Measurements from ENCODE around the gene AGBL1.
"Not testable (repeated sequence)": the region's sequence is repeated elsewhere in the genome, so short reads cannot be mapped to it uniquely, and the experiment has no call there.

Gene AGBL1

GRCh38 chr15:86522721-86523120, 443.1 kb downstream of the AGBL1 start:
- no peak overlapping the region for H3K4me3 ChIP-seq (ENCODE audit: low read length)
- TF ChIP-seq ZNF274 (IDR thresholded peaks at IDR 0.05; ENCODE audit: low read depth, low read length): no peak

GRCh38 chr15:86526938-86527690, 447.4 kb downstream of the AGBL1 start:
- H3K4me3 ChIP-seq (ENCODE audit: low read length): no peak overlapping the region
- TF ChIP-seq ZNF274 (IDR thresholded peaks at IDR 0.05; ENCODE audit: low read depth, low read length): no peak

DNA sequence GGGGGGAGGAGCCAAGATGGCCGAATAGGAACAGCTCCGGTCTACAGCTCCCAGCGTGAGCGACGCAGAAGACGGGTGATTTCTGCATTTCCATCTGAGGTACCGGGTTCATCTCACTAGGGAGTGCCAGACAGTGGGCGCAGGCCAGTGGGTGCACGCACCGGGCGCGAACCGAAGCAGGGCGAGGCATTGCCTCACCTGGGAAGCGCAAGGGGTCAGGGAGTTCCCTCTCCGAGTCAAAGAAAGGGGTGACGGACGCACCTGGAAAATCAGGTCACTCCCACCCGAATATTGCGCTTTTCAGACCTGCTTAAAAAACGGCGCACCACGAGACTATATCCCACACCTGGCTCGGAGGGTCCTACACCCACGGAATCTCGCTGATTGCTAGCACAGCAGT, 448.4 kb downstream of the AGBL1 start:
- H3K4me3 ChIP-seq (ENCODE audit: low read length): not testable (repeated sequence)

DNA sequence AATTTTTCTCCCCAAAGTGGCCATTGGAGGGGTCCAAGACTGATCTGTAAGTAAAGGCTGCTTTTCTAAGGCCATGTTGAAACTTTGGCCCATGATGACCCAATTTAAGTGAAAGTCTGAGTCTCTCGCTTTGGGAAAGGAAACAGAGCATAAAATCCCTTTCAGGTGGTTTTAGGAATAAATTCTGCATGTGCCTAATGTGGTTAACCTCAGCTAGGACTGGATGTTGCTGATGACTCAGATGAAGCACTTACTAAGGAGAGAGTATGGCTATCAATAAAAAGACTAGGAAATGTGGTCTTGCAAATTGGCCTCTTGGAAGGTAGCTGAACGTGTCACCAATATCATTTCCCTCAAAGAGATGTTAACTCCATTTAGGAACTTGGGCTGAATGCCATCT, 458.5 kb downstream of the AGBL1 start:
- TF ChIP-seq ZNF274 (IDR thresholded peaks at IDR 0.05; ENCODE audit: low read depth, low read length): no peak
- H3K4me3 ChIP-seq (ENCODE audit: low read length): no peak overlapping the region

GRCh38 chr15:86540840-86541467, 461.3 kb downstream of the AGBL1 start:
- no peak for TF ChIP-seq ZNF274 (IDR thresholded peaks at IDR 0.05; ENCODE audit: low read depth, low read length)

GRCh38 chr15:86541540-86541939, 461.9 kb downstream of the AGBL1 start:
- no peak for TF ChIP-seq ZNF274 (IDR thresholded peaks at IDR 0.05; ENCODE audit: low read depth, low read length)

More at GRCh38 chr15:86540840-86541467, 461.3 kb downstream of the AGBL1 start:
- H3K4me3 ChIP-seq (ENCODE audit: low read length): no peak overlapping the region

GRCh38 chr15:86550075-86550474, 470.4 kb downstream of the AGBL1 start:
- no peak for TF ChIP-seq ZNF274 (IDR thresholded peaks at IDR 0.05; ENCODE audit: low read depth, low read length)
- no peak overlapping the region for H3K4me3 ChIP-seq (ENCODE audit: low read length)

More at GRCh38 chr15:86541540-86541939, 461.9 kb downstream of the AGBL1 start:
- H3K4me3 ChIP-seq (ENCODE audit: low read length): no peak overlapping the region

DNA sequence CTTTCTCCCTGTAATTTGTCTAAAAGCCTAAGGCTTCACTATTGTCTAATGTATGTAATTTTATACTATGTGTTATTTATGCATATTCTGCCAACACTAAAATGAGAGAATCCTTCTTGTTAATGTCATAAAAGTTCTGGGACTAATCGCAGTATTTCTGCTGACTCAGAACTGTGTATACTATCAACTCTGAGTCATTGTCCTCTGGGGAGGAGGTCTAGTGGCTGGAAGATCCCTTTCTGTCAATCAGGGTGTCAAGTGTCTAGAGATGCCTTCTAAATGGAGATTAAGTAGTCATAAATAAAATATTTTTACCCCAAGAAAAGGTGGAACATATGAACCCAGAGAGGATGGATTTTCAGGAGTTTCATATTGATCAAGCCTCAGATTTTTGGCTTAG, 473.4 kb downstream of the AGBL1 start:
- no peak for TF ChIP-seq ZNF274 (IDR thresholded peaks at IDR 0.05; ENCODE audit: low read depth, low read length)
- H3K4me3 ChIP-seq (ENCODE audit: low read length): no peak overlapping the region

- H3K4me3 ChIP-seq (ENCODE audit: low read length): no peak overlapping the region
- no peak for TF ChIP-seq ZNF274 (IDR thresholded peaks at IDR 0.05; ENCODE audit: low read depth, low read length)
Measured at GRCh38 chr15:86555098-86555497, 475.4 kb downstream of the AGBL1 start.

GRCh38 chr15:86555939-86556338, 476.3 kb downstream of the AGBL1 start:
- H3K4me3 ChIP-seq (ENCODE audit: low read length): no peak overlapping the region
- no peak for TF ChIP-seq ZNF274 (IDR thresholded peaks at IDR 0.05; ENCODE audit: low read depth, low read length)

DNA sequence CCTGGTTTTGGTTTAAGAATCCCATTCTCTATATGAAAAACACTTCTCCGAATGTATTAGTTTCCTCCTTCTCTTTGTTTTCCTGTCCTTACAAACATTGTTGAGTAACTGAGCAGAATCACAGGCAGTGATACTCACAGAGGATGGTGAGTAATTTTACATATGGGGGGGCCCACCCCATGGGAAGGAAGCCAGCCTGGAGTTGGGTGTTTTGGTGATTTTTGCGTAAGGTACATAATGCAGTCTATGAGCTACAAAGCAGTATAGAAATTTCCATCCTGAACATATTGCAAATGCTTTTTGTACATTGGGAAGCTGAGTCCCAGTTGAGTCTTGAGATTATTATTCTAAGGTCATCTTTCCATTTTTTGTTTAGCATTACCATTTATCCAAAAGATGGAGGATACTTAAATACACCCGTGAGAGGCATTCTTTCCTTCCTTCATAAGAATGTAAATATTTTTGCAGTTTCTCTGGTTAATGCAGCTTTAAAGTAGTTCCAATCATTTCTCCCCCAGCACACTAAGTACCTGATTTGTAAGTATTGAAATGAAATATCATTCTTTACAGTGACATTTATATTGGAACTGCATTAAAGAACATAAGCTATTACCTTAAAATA, 476.8 kb downstream of the AGBL1 start:
- no peak for TF ChIP-seq ZNF274 (IDR thresholded peaks at IDR 0.05; ENCODE audit: low read depth, low read length)
- H3K4me3 ChIP-seq (ENCODE audit: low read length): no peak overlapping the region

DNA sequence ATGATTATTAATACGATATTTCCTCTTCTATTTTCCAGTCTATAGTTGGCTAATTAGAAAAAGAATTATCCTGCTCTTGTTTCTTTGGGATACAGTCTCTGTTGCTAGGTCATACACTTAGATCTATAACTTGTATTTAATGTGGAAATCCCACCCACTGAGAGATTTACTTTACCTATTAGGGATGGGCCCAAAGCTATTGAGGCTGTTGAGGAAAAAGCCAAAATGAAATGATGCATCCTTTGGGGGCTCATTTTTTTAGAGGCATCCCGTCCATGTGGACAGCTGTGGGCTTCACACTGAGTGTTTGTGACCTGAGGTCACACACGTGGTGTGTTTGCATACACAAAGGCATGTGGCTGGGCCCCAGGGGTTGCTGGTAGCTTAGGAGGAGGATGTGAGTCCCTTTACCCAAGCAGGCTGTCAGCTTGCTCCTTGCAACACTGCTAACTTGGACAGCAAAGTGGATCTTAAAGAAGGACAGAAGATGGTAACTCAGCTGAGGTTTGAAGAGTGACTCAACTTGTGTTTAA, 477.4 kb downstream of the AGBL1 start:
- TF ChIP-seq ZNF274 (IDR thresholded peaks at IDR 0.05; ENCODE audit: low read depth, low read length): no peak
- H3K4me3 ChIP-seq (ENCODE audit: low read length): no peak overlapping the region

- no peak overlapping the region for H3K4me3 ChIP-seq (ENCODE audit: low read length)
- no peak for TF ChIP-seq ZNF274 (IDR thresholded peaks at IDR 0.05; ENCODE audit: low read depth, low read length)
Measured at GRCh38 chr15:86558252-86558651, 478.6 kb downstream of the AGBL1 start.

GRCh38 chr15:86558686-86559085, 479.0 kb downstream of the AGBL1 start:
- no peak overlapping the region for H3K4me3 ChIP-seq (ENCODE audit: low read length)
- TF ChIP-seq ZNF274 (IDR thresholded peaks at IDR 0.05; ENCODE audit: low read depth, low read length): no peak

DNA sequence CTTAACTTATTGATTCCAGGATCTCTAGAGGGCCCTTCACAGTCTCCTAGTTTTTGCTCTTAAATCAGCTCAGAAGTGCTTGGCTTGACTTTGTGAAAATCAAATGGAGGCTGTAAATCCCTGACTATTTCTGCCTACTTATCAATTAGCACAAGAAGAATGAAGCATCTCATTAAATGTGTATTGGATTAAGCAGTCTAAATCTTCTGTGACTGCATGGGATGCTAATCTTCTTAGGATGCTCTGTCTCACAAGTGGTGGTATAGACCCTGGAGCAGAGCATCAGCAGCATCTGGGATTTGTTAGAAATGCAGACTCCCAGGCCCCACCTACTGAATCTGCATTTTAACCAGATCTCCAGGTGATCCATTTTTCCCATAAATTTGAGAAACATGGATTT, 488.7 kb downstream of the AGBL1 start:
- H3K4me3 ChIP-seq (ENCODE audit: low read length): no peak overlapping the region
- no peak for TF ChIP-seq ZNF274 (IDR thresholded peaks at IDR 0.05; ENCODE audit: low read depth, low read length)

Measured in GM08714 (cell line).